Stimulated activated CD8-positive, alpha-beta memory T cell treated with anti-CD3 and anti-CD28 coated beads, Interleukin-4, amount 100 ng/mL, for 4 hours (primary cell): ENCODE measurements around the gene ACOX1.

Source experiments
- DNase-seq, 2 donors: peaks; one replicate each; pipeline ENCODE4 v3.0.0-alpha.2; 2020; ENCODE audit warnings: low read depth in 2 of 2, low spot score in 1 of 2

Gene ACOX1

GRCh38 chr17:76008630-76009425, 29.9 kb upstream of the ACOX1 start:
- no peak for DNase-seq

GRCh38 chr17:76008208-76008607, 29.2 kb upstream of the ACOX1 start:
- no peak for DNase-seq

GRCh38 chr17:76007850-76008165, 28.8 kb upstream of the ACOX1 start:
- no peak for DNase-seq

- no peak for DNase-seq
Measured at GRCh38 chr17:76007131-76007849, 28.3 kb upstream of the ACOX1 start.

- DNase-seq, result peak; percentile 39 to 74
Measured at GRCh38 chr17:76005263-76006149, 26.5 kb upstream of the ACOX1 start.

- DNase-seq, result no peak
Measured at GRCh38 chr17:76004750-76005262, 25.8 kb upstream of the ACOX1 start.

- no peak for DNase-seq
Measured at GRCh38 chr17:76003915-76004314, 24.9 kb upstream of the ACOX1 start.

GRCh38 chr17:76002100-76002499, 23.1 kb upstream of the ACOX1 start:
- no peak for DNase-seq

GRCh38 chr17:76000755-76001521, 22.0 kb upstream of the ACOX1 start, which contains the start of gene CDK3:
Gene CDK3 (plus strand): TSS chr17:76000855. CDS start chr17:76001426, 571 bp downstream.
- DNase-seq, result no peak

- DNase-seq, result peak in 1 of 2 donors; percentile 36
Measured at GRCh38 chr17:76000016-76000754, 21.2 kb upstream of the ACOX1 start.

GRCh38 chr17:75998327-75998795, 19.4 kb upstream of the ACOX1 start:
- DNase-seq, result no peak

- no peak for DNase-seq
Measured at GRCh38 chr17:75996665-75997590, 18.0 kb upstream of the ACOX1 start.

GRCh38 chr17:75995385-75995925, 16.5 kb upstream of the ACOX1 start:
- no peak for DNase-seq

- no peak for DNase-seq
Measured at GRCh38 chr17:75994802-75995370, 15.9 kb upstream of the ACOX1 start.

GRCh38 chr17:75991396-75991795, 12.4 kb upstream of the ACOX1 start:
- no peak for DNase-seq

- no peak for DNase-seq
Measured at GRCh38 chr17:75987041-75987440, 8.1 kb upstream of the ACOX1 start.

GRCh38 chr17:75985986-75986385, 7.0 kb upstream of the ACOX1 start:
- DNase-seq, result no peak
